GM18505 (cell line): ENCODE measurements around the gene MPEG1.

Experiments
- ATAC-seq: cut with Tn5 transposase; IDR thresholded peaks from one replicate; pipeline ENCODE4 v1.9.1; 2021; ENCODE audit not compliant: unreplicated experiment
- POLR2A ChIP-seq: IDR thresholded peaks from 4 replicates; pipeline ENCODE4 v1.6.1; 2011; ENCODE audit warnings: borderline replicate concordance; ENCODE audit not compliant: insufficient read depth, insufficient read length; ENCODE audit errors: extremely low read depth

Gene MPEG1

GRCh38 chr11:59212744-59213631 is at the start of gene MPEG1:
Gene MPEG1 (minus strand): TSS chr11:59212927. CDS start chr11:59212865, 62 bp downstream.
- TF ChIP-seq POLR2A, result no peak

GRCh38 chr11:59262177-59262818 is 49.6 kb upstream of the MPEG1 start:
- no peak for ATAC-seq
- no peak for TF ChIP-seq POLR2A

More at GRCh38 chr11:59212744-59213631, at the start of gene MPEG1:
- no peak for ATAC-seq

- ATAC-seq, result no peak
Measured at GRCh38 chr11:59261150-59261549, 48.4 kb upstream of the MPEG1 start.

GRCh38 chr11:59259867-59260475 is 47.2 kb upstream of the MPEG1 start:
- peak; percentile 50 for ATAC-seq

More at GRCh38 chr11:59261150-59261549, 48.4 kb upstream of the MPEG1 start:
- TF ChIP-seq POLR2A, result no peak

GRCh38 chr11:59259047-59259446 is 46.3 kb upstream of the MPEG1 start:
- ATAC-seq, result no peak
- TF ChIP-seq POLR2A, result no peak

More at GRCh38 chr11:59259867-59260475, 47.2 kb upstream of the MPEG1 start:
- no peak for TF ChIP-seq POLR2A

- TF ChIP-seq POLR2A, result no peak
- ATAC-seq, result no peak
Measured at GRCh38 chr11:59255281-59255680, 42.6 kb upstream of the MPEG1 start.

GRCh38 chr11:59254286-59254685 is 41.6 kb upstream of the MPEG1 start:
- no peak for ATAC-seq
- TF ChIP-seq POLR2A, result no peak

- no peak for ATAC-seq
- no peak for TF ChIP-seq POLR2A
Measured at GRCh38 chr11:59253001-59253400, 40.3 kb upstream of the MPEG1 start.

- TF ChIP-seq POLR2A, result no peak
- ATAC-seq, result no peak
Measured at GRCh38 chr11:59249535-59249934, 36.8 kb upstream of the MPEG1 start.

GRCh38 chr11:59247531-59248227 is 35.0 kb upstream of the MPEG1 start:
- TF ChIP-seq POLR2A, result no peak

GRCh38 chr11:59243633-59244032 is 30.9 kb upstream of the MPEG1 start:
- no peak for ATAC-seq
- TF ChIP-seq POLR2A, result no peak

More at GRCh38 chr11:59247531-59248227, 35.0 kb upstream of the MPEG1 start:
- ATAC-seq, result no peak

- no peak for TF ChIP-seq POLR2A
- ATAC-seq, result no peak
Measured at GRCh38 chr11:59240322-59240721, 27.6 kb upstream of the MPEG1 start.

- no peak for TF ChIP-seq POLR2A
- ATAC-seq, result no peak
Measured at GRCh38 chr11:59226396-59226795, 13.7 kb upstream of the MPEG1 start.

- no peak for ATAC-seq
- no peak for TF ChIP-seq POLR2A
Measured at GRCh38 chr11:59225017-59225416, 12.3 kb upstream of the MPEG1 start.
